Naive thymus-derived CD8-positive, alpha-beta T cell (primary cell): ENCODE results near the gene TMEM163. TPM values are rescaled to one million over a fixed set of nuclear protein-coding genes. Genes with fewer than 3 reads are reported as not detected.
"Not testable (repeated sequence)": the region's sequence is repeated elsewhere in the genome, so short reads cannot be mapped to it uniquely, and the experiment has no call there.

Experiments
- ATAC-seq, 2 donors: fragments of 150-1000 bp; cut with Tn5 transposase in 1 of 2; sonication (Bioruptor Pico), chemical (Tn5 transposase) in 1 of 2; 1 replicate in 1 of 2; 2 replicates in 1 of 2; pipeline ENCODE4 v1.10.0; 2021; ENCODE audit warnings: mild to moderate bottlenecking in 2 of 2, moderate library complexity in 2 of 2
- POLR2A ChIA-PET: fragments of 350-600 bp; sonication (Branson Sonifier 250); formaldehyde crosslinking; loops from one replicate; lab custom pipeline; 2021; ENCODE audit warnings: antibody characterized with exemption; lab: Charles Lee
- DNase-seq, 10 donors: peaks; one replicate each; pipeline versions ENCODE4 v3.0.0 to v3.0.0-alpha.2; 2020 to 2022
- H3K27ac Mint-ChIP-seq, 10 donors: one replicate each; pipeline ENCODE4 v1.8.0; 2020 to 2022; ENCODE audit warnings: mild to moderate bottlenecking in 10 of 10, mixed read lengths in 10 of 10, moderate library complexity in 4 of 10, inconsistent platforms in 1 of 10
- H3K27me3 Mint-ChIP-seq, 5 donors: one replicate each; pipeline ENCODE4 v1.8.0; 2021 to 2022; ENCODE audit warnings: mixed read lengths in 5 of 5
- H3K36me3 Mint-ChIP-seq, 3 donors: one replicate each; pipeline ENCODE4 v1.8.0; 2020 to 2022; ENCODE audit warnings: mixed read lengths in 3 of 3, mild to moderate bottlenecking in 2 of 3, inconsistent platforms in 1 of 3
- H3K4me1 Mint-ChIP-seq, 4 donors: one replicate each; pipeline ENCODE4 v1.8.0; 2021 to 2022; ENCODE audit warnings: mixed read lengths in 4 of 4
- H3K4me3 Mint-ChIP-seq, 10 donors: one replicate each; pipeline ENCODE4 v1.8.0; 2020 to 2022; ENCODE audit warnings: mild to moderate bottlenecking in 10 of 10, mixed read lengths in 10 of 10, moderate library complexity in 6 of 10, inconsistent platforms in 1 of 10
- H3K9me3 Mint-ChIP-seq, 9 donors: one replicate each; pipeline ENCODE4 v1.8.0; 2020 to 2022; ENCODE audit warnings: mixed read lengths in 9 of 9, mild to moderate bottlenecking in 3 of 9, inconsistent platforms in 1 of 9, moderate library complexity in 1 of 9
- polyA plus RNA-seq, 3 donors: library from polyadenylated mRNA; unstranded; fragments of 300-500 nt; fragmentation: Illumina TruSeq; gene quantifications; one replicate each; pipeline ENCODE4 v1.2.3, GENCODE V29; 2021
- total RNA-seq, 8 experiments: library from RNA in 2 of 8; stranded (reverse) in 2 of 8; gene quantifications; one replicate each; pipeline ENCODE4 v1.2.3 and lab custom pipeline; 2021 to 2026

The TMEM163 gene
- total and polyA plus RNA-seq, 5 experiments from 2014 or later: 0.24 TPM; not detected in 4

- Mint-ChIP-seq H3K9me3 (peaks cover 3 to 17% (median 12%) of the 10 kb centered on the region in 9 donors), H3K4me3 (no peak overlapping the region), H3K4me1 (no peaks in the 10 kb centered on the region), H3K27me3 (peaks cover 0 to 10% (median 1%) of the 10 kb centered on the region in 5 donors), H3K36me3 (peaks cover 0 to 16% (median 0%) of the 10 kb centered on the region in 3 donors), H3K27ac (no peak overlapping the region)
- POLR2A ChIA-PET: no interaction called here
- no peak for DNase-seq
- no peak for ATAC-seq
Observed at GRCh38 chr2:134623046-134623445, 95.8 kb downstream of the TMEM163 start.

GRCh38 chr2:134621939-134622705 lies 96.7 kb downstream of the TMEM163 start:
- Mint-ChIP-seq H3K4me1 (no peaks in the 10 kb centered on the region), H3K9me3 (peaks cover 3 to 25% (median 12%) of the 10 kb centered on the region in 9 donors), H3K36me3 (peaks cover 0 to 18% (median 0%) of the 10 kb centered on the region in 3 donors), H3K27ac (no peak overlapping the region), H3K27me3 (peaks cover 0 to 10% (median 1%) of the 10 kb centered on the region in 5 donors), H3K4me3 (peak overlapping the region in 1 of 10 donors; percentile 1)
- DNase-seq (no peak), ATAC-seq (no peak)
- POLR2A ChIA-PET: no interaction called here

- POLR2A ChIA-PET: no interaction called here
- no peaks in the 10 kb centered on the region for H3K4me1 Mint-ChIP-seq
- H3K36me3 Mint-ChIP-seq: peaks cover 0 to 23% (median 0%) of the 10 kb centered on the region in 3 donors
- H3K27me3 Mint-ChIP-seq: peaks cover 0 to 6% (median 0%) of the 10 kb centered on the region in 5 donors
- H3K4me3 Mint-ChIP-seq: no peak overlapping the region
- ATAC-seq (no peak), DNase-seq (no peak)
- H3K9me3 Mint-ChIP-seq: peaks cover 3 to 30% (median 12%) of the 10 kb centered on the region in 9 donors
- H3K27ac Mint-ChIP-seq: no peak overlapping the region
Observed at GRCh38 chr2:134619250-134619649, 99.5 kb downstream of the TMEM163 start.

GRCh38 chr2:134615480-134615879 lies 103.3 kb downstream of the TMEM163 start:
- not testable (repeated sequence) for ATAC-seq

GRCh38 chr2:134611316-134611715 lies 107.5 kb downstream of the TMEM163 start:
- ATAC-seq (no peak), DNase-seq (no peak)
- H3K27ac Mint-ChIP-seq: no peak overlapping the region
- H3K27me3 Mint-ChIP-seq: peaks cover 0 to 6% (median 4%) of the 10 kb centered on the region in 5 donors
- peaks cover 11 to 33% (median 26%) of the 10 kb centered on the region in 9 donors for H3K9me3 Mint-ChIP-seq
- H3K4me3 Mint-ChIP-seq: no peak overlapping the region
- no peaks in the 10 kb centered on the region for H3K4me1 Mint-ChIP-seq
- POLR2A ChIA-PET: no interaction called here
- H3K36me3 Mint-ChIP-seq: peaks cover 0 to 33% (median 6%) of the 10 kb centered on the region in 3 donors

More at GRCh38 chr2:134615480-134615879, 103.3 kb downstream of the TMEM163 start:
- DNase-seq, H3K4me3 Mint-ChIP-seq, H3K27me3 Mint-ChIP-seq, POLR2A ChIA-PET, H3K4me1 Mint-ChIP-seq, H3K27ac Mint-ChIP-seq: not testable (repeated sequence)
- Mint-ChIP-seq H3K9me3 (peaks cover 15 to 62% (median 35%) of the 10 kb centered on the region in 9 donors), H3K36me3 (peaks cover 0 to 51% (median 6%) of the 10 kb centered on the region in 3 donors)

GRCh38 chr2:134610871-134611270 lies 107.9 kb downstream of the TMEM163 start:
- POLR2A ChIA-PET: no interaction called here
- no peak for ATAC-seq
- Mint-ChIP-seq H3K36me3 (peaks cover 0 to 33% (median 6%) of the 10 kb centered on the region in 3 donors), H3K4me3 (no peak overlapping the region), H3K9me3 (peaks cover 11 to 33% (median 26%) of the 10 kb centered on the region in 9 donors), H3K4me1 (no peaks in the 10 kb centered on the region), H3K27me3 (peaks cover 0 to 10% (median 6%) of the 10 kb centered on the region in 5 donors), H3K27ac (no peak overlapping the region)
- no peak for DNase-seq

GRCh38 chr2:134609924-134610513 lies 108.8 kb downstream of the TMEM163 start:
- no peaks in the 10 kb centered on the region for H3K4me1 Mint-ChIP-seq

GRCh38 chr2:134603966-134604365 lies 114.8 kb downstream of the TMEM163 start:
- no peak overlapping the region for H3K4me3 Mint-ChIP-seq
- H3K27ac Mint-ChIP-seq: peak overlapping the region in 1 of 10 donors; percentile 65
- ATAC-seq: no peak
- peaks cover 0 to 4% (median 0%) of the 10 kb centered on the region in 3 donors for H3K36me3 Mint-ChIP-seq
- peaks cover 0 to 11% (median 1%) of the 10 kb centered on the region in 9 donors for H3K9me3 Mint-ChIP-seq
- no peaks in the 10 kb centered on the region for H3K4me1 Mint-ChIP-seq
- H3K27me3 Mint-ChIP-seq: peaks cover 6 to 52% (median 38%) of the 10 kb centered on the region in 5 donors
- POLR2A ChIA-PET: no interaction called here
- DNase-seq: no peak

More at GRCh38 chr2:134609924-134610513, 108.8 kb downstream of the TMEM163 start:
- H3K4me3 Mint-ChIP-seq: no peak overlapping the region
- H3K27ac Mint-ChIP-seq: no peak overlapping the region
- H3K9me3 Mint-ChIP-seq: peaks cover 11 to 33% (median 26%) of the 10 kb centered on the region in 9 donors
- ATAC-seq (no peak), DNase-seq (no peak)
- POLR2A ChIA-PET: no interaction called here
- peaks cover 0 to 10% (median 8%) of the 10 kb centered on the region in 5 donors for H3K27me3 Mint-ChIP-seq
- H3K36me3 Mint-ChIP-seq: peaks cover 0 to 29% (median 6%) of the 10 kb centered on the region in 3 donors

GRCh38 chr2:134602666-134603065 lies 116.1 kb downstream of the TMEM163 start:
- peaks cover 0 to 19% (median 3%) of the 10 kb centered on the region in 9 donors for H3K9me3 Mint-ChIP-seq
- no peak overlapping the region for H3K27ac Mint-ChIP-seq

GRCh38 chr2:134601264-134601663 lies 117.5 kb downstream of the TMEM163 start:
- POLR2A ChIA-PET: no interaction called here
- peaks cover 0 to 9% (median 0%) of the 10 kb centered on the region in 3 donors for H3K36me3 Mint-ChIP-seq
- no peak for DNase-seq
- H3K4me1 Mint-ChIP-seq: no peaks in the 10 kb centered on the region
- no peak overlapping the region for H3K27ac Mint-ChIP-seq
- peaks cover 6 to 46% (median 34%) of the 10 kb centered on the region in 5 donors for H3K27me3 Mint-ChIP-seq
- H3K9me3 Mint-ChIP-seq: peaks cover 0 to 19% (median 4%) of the 10 kb centered on the region in 9 donors
- no peak for ATAC-seq
- H3K4me3 Mint-ChIP-seq: no peak overlapping the region

More at GRCh38 chr2:134602666-134603065, 116.1 kb downstream of the TMEM163 start:
- H3K4me3 Mint-ChIP-seq: no peak overlapping the region
- no peak for DNase-seq
- H3K36me3 Mint-ChIP-seq: peaks cover 0 to 9% (median 0%) of the 10 kb centered on the region in 3 donors
- POLR2A ChIA-PET: no interaction called here
- peaks cover 6 to 52% (median 39%) of the 10 kb centered on the region in 5 donors for H3K27me3 Mint-ChIP-seq
- H3K4me1 Mint-ChIP-seq: no peaks in the 10 kb centered on the region
- ATAC-seq: no peak

- peaks cover 0 to 9% (median 0%) of the 10 kb centered on the region in 3 donors for H3K36me3 Mint-ChIP-seq
- no peaks in the 10 kb centered on the region for H3K4me1 Mint-ChIP-seq
- peaks cover 0 to 19% (median 6%) of the 10 kb centered on the region in 9 donors for H3K9me3 Mint-ChIP-seq
- no peak overlapping the region for H3K4me3 Mint-ChIP-seq
- H3K27me3 Mint-ChIP-seq: peaks cover 6 to 42% (median 29%) of the 10 kb centered on the region in 5 donors
- ATAC-seq: no peak
- H3K27ac Mint-ChIP-seq: no peak overlapping the region
- DNase-seq: no peak
- POLR2A ChIA-PET: no interaction called here
Observed at GRCh38 chr2:134600208-134600607, 118.6 kb downstream of the TMEM163 start.

- DNase-seq (no peak), ATAC-seq (no peak)
- H3K9me3 Mint-ChIP-seq: peaks cover 0 to 19% (median 7%) of the 10 kb centered on the region in 9 donors
- H3K27ac Mint-ChIP-seq: no peak overlapping the region
- no peak overlapping the region for H3K4me3 Mint-ChIP-seq
- H3K36me3 Mint-ChIP-seq: peaks cover 0 to 9% (median 0%) of the 10 kb centered on the region in 3 donors
- POLR2A ChIA-PET: no interaction called here
- H3K27me3 Mint-ChIP-seq: peaks cover 6 to 38% (median 27%) of the 10 kb centered on the region in 5 donors
- H3K4me1 Mint-ChIP-seq: no peaks in the 10 kb centered on the region
Observed at GRCh38 chr2:134599236-134599635, 119.6 kb downstream of the TMEM163 start.
